Nephron (organoid): ENCODE data around the gene CNTN1.
A peak's percentile ranks its signal among the peaks of the same experiment; 100 is the strongest.

Experiments
- H3K27ac Mint-ChIP-seq, 3 experiments: 2 replicates each; pipeline ENCODE4 v1.8.0; 2020; ENCODE audit warnings: mixed read lengths in 3 of 3, mild to moderate bottlenecking in 2 of 3, moderate library complexity in 1 of 3
- H3K27me3 Mint-ChIP-seq: 2 replicates; pipeline ENCODE4 v1.8.0; 2021; ENCODE audit warnings: low read depth, mild to moderate bottlenecking, moderate library complexity, mixed read lengths
- H3K36me3 Mint-ChIP-seq: 2 replicates; pipeline ENCODE4 v1.8.0; 2020; ENCODE audit warnings: low read depth, mixed read lengths
- H3K4me1 Mint-ChIP-seq: 2 replicates; pipeline ENCODE4 v1.8.0; 2020; ENCODE audit warnings: mixed read lengths
- H3K4me3 Mint-ChIP-seq, 3 experiments: 2 replicates each; pipeline ENCODE4 v1.8.0; 2020; ENCODE audit warnings: mild to moderate bottlenecking in 3 of 3, mixed read lengths in 3 of 3, moderate library complexity in 2 of 3
- H3K9me3 Mint-ChIP-seq: 2 replicates; pipeline ENCODE4 v1.8.0; 2020; ENCODE audit warnings: mixed read lengths
- TF ChIP-seq, protein P1 (sequence below), 3 experiments: fragments of 200-600 bp; sonication (generic); IDR thresholded peaks; one replicate each; pipeline ENCODE4 v1.5.0; 2021; ENCODE audit warnings: antibody characterized with exemption in 3 of 3; ENCODE audit not compliant: unreplicated experiment in 3 of 3

CNTN1 gene

DNA sequence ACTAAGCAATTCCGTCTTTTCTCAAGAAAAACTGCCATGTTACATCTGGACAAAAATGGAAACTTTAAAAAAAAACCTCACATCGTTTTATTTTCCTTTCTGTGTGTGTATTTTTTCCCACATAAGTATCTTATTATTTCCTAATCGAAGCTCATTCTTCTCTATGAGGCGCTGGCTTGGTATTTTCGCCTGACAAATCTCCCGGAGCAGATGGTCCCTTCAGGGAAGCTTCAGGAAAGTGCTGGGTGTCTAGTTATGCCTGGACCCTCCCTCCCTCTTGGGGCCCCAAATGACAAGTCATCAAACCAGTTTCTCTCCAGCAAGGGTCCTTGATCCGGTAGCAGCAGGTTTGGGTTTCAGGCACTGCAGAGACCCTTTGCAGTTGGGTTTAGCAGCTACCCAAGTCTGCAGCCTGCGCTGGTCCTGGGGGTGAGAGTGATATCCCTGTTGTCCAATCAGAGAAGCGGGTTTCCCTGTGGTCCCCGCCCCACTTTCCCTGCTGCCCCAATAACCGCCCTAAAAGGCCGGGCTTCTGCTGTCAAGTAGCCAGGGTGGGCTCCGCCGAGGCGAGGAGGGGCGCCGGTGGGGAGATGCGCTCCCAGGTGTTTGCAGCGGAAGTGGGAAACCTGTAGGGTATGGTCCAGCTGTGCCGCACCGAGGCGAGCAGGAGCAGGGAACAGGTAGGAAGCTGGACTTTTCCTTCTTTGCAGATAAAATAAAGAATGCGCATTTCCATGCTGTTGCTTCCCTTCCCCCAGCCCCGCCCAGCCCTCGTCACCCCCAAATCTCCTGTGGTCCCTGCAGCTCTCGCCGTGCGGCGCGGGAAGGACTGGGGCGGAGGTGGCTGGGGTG is at the start of gene CNTN1:
CNTN1 (plus strand) TSS at position 527 of the 852 bp plus-strand sequence.
- Mint-ChIP-seq H3K4me1 (peaks cover 18% of the 10 kb centered on the region), H3K27me3 (peaks cover 42% of the 10 kb centered on the region), H3K27ac (no peak within 1 kb of the TSS), H3K36me3 (no peaks in the 10 kb centered on the region), H3K4me3 (peak within 1 kb of the TSS; percentile 95 to 98 (median 96)), H3K9me3 (no peaks in the 10 kb centered on the region)
- TF ChIP-seq, protein P1, sequence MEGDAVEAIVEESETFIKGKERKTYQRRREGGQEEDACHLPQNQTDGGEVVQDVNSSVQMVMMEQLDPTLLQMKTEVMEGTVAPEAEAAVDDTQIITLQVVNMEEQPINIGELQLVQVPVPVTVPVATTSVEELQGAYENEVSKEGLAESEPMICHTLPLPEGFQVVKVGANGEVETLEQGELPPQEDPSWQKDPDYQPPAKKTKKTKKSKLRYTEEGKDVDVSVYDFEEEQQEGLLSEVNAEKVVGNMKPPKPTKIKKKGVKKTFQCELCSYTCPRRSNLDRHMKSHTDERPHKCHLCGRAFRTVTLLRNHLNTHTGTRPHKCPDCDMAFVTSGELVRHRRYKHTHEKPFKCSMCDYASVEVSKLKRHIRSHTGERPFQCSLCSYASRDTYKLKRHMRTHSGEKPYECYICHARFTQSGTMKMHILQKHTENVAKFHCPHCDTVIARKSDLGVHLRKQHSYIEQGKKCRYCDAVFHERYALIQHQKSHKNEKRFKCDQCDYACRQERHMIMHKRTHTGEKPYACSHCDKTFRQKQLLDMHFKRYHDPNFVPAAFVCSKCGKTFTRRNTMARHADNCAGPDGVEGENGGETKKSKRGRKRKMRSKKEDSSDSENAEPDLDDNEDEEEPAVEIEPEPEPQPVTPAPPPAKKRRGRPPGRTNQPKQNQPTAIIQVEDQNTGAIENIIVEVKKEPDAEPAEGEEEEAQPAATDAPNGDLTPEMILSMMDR (IDR thresholded peaks at IDR 0.05; ENCODE audit: unreplicated experiment in 3 of 3): no peak

DNA sequence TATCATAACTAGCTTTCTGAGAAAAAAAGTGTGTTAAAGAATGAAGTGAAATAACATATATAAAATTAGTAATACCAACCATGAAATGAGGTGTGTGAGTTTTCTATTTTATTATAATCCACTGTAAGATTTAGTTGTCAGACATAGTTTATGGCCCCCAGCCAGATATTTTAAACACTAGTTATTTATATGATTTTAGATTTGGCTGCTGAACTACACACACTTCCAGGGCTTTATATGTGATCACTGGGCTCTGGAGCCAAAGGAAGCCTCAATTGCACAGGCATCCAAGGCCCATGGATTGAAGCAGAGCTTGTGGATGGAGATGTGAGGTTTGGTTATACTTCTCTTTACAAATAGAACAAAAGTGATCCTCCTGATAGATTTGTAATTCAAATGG is 48.7 kb upstream of the CNTN1 start:
- Mint-ChIP-seq H3K27me3 (no peaks in the 10 kb centered on the region), H3K4me3 (no peak overlapping the region), H3K27ac (peak overlapping the region; percentile 44 to 84 (median 61)), H3K4me1 (peaks cover 38% of the 10 kb centered on the region), H3K36me3 (peaks cover 8% of the 10 kb centered on the region), H3K9me3 (peaks cover 27% of the 10 kb centered on the region)
- TF ChIP-seq, protein P1 (IDR thresholded peaks at IDR 0.05; ENCODE audit: unreplicated experiment in 3 of 3): no peak

DNA sequence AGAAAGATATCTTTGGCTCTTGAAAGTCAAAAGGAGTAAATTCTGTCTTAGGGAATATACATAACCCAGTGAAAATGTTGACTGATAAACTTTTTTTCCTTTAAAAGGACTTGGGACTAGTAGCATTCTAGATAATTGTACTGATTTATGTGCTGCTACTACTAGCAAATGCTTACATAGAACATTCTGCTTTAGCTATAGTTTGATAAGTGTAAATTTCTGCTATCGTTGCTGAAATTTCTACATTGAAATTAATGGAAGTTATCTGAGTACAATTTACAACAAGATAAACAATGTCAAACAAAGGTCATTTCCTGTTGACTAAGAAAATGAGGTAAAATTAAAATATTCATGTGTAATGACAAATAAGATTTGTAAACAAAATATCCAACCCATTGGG is 48.3 kb upstream of the CNTN1 start:
- peaks cover 38% of the 10 kb centered on the region for H3K4me1 Mint-ChIP-seq
- H3K27me3 Mint-ChIP-seq: no peaks in the 10 kb centered on the region
- H3K9me3 Mint-ChIP-seq: peaks cover 25% of the 10 kb centered on the region
- H3K4me3 Mint-ChIP-seq: no peak overlapping the region
- H3K27ac Mint-ChIP-seq: peak overlapping the region; percentile 44 to 84 (median 61)
- H3K36me3 Mint-ChIP-seq: peaks cover 8% of the 10 kb centered on the region
- TF ChIP-seq, protein P1 (IDR thresholded peaks at IDR 0.05; ENCODE audit: unreplicated experiment in 3 of 3): no peak

DNA sequence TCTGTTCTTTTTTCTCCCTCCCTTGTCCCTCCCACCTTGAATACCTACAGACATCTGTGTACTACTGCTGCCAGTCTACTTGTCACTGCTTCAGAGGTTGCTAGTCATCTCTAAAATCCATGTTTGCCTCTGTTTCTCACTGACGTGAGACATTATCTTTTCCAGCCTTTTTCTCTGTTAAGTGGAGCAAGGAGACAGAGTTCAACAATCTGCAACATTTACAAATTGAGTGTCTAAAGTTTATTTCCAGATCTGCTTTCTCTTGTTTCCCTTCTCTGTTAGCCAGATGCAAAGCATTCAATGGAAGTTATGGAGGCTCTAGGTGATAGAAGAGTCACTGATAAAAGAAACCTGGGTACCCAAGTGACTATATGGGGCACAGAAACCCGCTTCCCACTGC is 47.5 kb upstream of the CNTN1 start:
- peaks cover 20% of the 10 kb centered on the region for H3K9me3 Mint-ChIP-seq
- H3K4me1 Mint-ChIP-seq: peaks cover 38% of the 10 kb centered on the region
- no peak overlapping the region for H3K4me3 Mint-ChIP-seq
- H3K27me3 Mint-ChIP-seq: no peaks in the 10 kb centered on the region
- H3K27ac Mint-ChIP-seq: peak overlapping the region; percentile 35 to 76 (median 60)
- TF ChIP-seq, protein P1 (IDR thresholded peaks at IDR 0.05; ENCODE audit: unreplicated experiment in 3 of 3): no peak
- H3K36me3 Mint-ChIP-seq: peaks cover 8% of the 10 kb centered on the region

DNA sequence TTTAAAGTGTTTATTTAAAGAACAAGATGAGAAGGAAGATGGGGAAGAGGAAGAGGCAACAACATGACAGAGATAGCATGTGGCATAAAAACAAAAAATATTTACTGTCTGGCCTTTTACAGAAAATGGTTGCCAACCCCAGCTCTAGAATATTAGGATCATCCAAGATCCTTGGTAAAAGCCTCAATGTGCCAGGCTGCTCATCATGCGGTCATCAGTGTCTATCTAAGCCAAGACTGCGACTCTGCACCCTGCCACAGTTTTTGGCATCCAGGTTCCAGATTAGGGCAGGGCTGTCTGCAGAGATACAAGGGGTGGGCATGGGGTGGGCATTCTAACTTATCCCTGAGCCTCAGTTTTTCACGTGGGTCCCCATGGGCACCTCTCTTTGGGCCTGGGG is 46.9 kb upstream of the CNTN1 start:
- Mint-ChIP-seq H3K4me3 (no peak overlapping the region), H3K36me3 (peaks cover 6% of the 10 kb centered on the region), H3K27ac (peak overlapping the region; percentile 35 to 91 (median 76)), H3K27me3 (no peaks in the 10 kb centered on the region), H3K9me3 (peaks cover 19% of the 10 kb centered on the region), H3K4me1 (peaks cover 38% of the 10 kb centered on the region)
- TF ChIP-seq, protein P1 (IDR thresholded peaks at IDR 0.05; ENCODE audit: unreplicated experiment in 3 of 3): no peak

DNA sequence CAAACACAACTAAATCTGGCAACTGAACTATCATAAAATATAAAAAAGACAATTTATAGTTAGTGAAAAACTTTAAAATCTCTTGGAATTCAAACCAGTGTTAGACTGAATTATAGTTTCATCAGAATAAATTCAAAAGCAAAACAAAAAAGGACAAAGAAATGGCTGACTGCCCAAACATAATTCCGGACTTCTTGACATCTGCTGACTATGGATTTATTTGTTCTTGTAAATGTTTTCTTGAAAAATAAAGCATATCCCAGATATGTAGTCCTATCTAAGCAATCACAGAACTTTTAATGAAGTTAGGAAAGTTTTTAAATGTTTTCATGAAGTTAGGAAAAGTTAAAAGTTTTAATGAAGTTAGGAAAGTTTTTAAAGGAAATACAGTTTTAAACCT is 45.8 kb upstream of the CNTN1 start:
- Mint-ChIP-seq H3K27me3 (no peaks in the 10 kb centered on the region), H3K4me1 (peaks cover 38% of the 10 kb centered on the region), H3K27ac (peak overlapping the region; percentile 90 to 94 (median 91)), H3K36me3 (peaks cover 4% of the 10 kb centered on the region), H3K9me3 (peaks cover 12% of the 10 kb centered on the region), H3K4me3 (no peak overlapping the region)
- TF ChIP-seq, protein P1 (IDR thresholded peaks at IDR 0.05; ENCODE audit: unreplicated experiment in 3 of 3): no peak
